GM12864 (cell line): Measurements from ENCODE around the gene ADAM8.

Experiments
- DNase-seq: peaks from one replicate; pipeline ENCODE4 v3.0.0-alpha.2; 2011; ENCODE audit warnings: low read depth
- H3K4me3 ChIP-seq: 2 replicates; pipeline ENCODE4 v1.5.1; 2011; ENCODE audit warnings: mild to moderate bottlenecking, low read depth, low read length, control low read depth
- TF ChIP-seq, protein P1 (sequence below): IDR thresholded peaks from 2 replicates; pipeline ENCODE4 v1.5.1; 2011; ENCODE audit warnings: low read depth, mild to moderate bottlenecking, moderate library complexity, low read length, control low read depth, inconsistent platforms; ENCODE audit errors: missing control alignments

The ADAM8 gene

DNA sequence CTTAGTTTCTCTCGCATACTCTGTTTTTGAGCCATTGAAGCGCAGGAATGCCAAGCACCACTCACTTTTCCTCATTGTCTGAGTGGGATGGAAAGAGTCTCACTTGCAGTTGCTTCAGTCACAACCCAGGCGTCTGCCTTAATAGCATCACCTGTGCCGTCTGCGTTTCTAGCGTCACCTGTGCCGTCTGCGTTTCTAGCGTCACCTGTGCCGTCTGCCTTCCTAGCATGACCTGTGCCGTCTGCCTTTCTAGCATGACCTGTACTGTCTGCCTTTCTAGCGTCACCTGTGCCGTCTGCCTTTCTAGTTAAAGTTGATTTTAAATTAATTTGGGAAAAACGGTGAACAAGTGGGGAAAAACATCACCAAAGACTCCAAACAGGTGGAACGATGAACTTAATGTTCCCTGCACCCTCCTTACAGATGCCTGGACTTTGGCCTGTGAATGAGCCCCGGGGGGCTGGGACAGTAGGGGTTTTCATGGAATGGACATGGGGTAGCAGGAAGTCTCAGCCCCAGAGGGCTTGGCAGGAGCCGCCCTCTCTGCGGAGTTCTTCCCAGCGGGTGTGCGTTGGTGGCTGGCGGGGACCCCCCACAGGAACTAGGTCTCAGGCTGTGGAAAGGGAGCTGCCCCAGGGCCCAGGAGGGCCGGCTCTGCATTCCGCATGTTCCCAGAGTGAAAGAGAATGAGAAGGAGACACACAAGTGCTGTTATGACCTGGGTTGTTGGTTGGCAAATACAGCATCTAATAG lies 35.5 kb upstream of the ADAM8 start:
- DNase-seq: no peak
- TF ChIP-seq, protein P1, sequence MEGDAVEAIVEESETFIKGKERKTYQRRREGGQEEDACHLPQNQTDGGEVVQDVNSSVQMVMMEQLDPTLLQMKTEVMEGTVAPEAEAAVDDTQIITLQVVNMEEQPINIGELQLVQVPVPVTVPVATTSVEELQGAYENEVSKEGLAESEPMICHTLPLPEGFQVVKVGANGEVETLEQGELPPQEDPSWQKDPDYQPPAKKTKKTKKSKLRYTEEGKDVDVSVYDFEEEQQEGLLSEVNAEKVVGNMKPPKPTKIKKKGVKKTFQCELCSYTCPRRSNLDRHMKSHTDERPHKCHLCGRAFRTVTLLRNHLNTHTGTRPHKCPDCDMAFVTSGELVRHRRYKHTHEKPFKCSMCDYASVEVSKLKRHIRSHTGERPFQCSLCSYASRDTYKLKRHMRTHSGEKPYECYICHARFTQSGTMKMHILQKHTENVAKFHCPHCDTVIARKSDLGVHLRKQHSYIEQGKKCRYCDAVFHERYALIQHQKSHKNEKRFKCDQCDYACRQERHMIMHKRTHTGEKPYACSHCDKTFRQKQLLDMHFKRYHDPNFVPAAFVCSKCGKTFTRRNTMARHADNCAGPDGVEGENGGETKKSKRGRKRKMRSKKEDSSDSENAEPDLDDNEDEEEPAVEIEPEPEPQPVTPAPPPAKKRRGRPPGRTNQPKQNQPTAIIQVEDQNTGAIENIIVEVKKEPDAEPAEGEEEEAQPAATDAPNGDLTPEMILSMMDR: no peak
- H3K4me3 ChIP-seq: no peak overlapping the region

DNA sequence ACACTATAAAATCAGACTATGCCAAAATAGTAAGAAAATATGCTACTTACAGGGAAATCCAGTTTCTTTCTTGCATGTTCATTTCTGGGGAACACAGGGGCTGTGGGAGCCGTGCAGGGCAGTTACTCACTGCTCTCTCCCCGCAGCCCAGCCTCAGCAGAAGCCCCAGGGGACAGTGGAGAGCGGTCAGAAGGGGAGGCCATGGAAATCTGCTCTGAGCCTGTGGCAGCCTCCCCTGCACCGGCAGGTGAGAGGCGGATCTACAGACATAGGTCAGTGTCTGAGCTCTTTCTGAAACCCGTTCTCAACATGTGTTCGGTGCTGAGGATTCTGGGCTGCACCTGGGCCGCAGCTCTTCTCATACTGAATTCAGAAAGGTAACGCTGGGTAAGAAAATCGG lies 34.9 kb upstream of the ADAM8 start:
- DNase-seq: no peak
- TF ChIP-seq, protein P1: no peak
- H3K4me3 ChIP-seq: no peak overlapping the region

DNA sequence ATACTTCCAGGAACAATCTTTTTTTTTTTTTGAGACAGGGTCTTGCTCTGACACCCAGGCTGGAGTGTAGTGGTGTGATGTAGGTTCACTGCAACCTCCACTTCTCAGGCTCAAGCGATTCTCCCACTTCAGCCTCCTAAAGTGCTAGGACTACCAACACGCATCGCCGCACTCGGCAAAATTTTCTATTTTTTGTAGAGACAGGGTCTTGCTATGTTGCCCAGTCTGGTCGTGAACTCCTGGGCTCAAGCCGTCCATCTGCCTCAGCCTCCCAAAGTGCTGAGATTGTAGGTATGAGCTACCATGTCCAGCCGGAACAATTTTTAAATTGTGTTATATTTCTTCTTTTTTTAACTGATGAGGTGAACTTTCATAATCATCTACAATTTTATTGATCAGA lies 34.1 kb upstream of the ADAM8 start:
- DNase-seq: no peak
- TF ChIP-seq, protein P1: no peak
- no peak overlapping the region for H3K4me3 ChIP-seq

DNA sequence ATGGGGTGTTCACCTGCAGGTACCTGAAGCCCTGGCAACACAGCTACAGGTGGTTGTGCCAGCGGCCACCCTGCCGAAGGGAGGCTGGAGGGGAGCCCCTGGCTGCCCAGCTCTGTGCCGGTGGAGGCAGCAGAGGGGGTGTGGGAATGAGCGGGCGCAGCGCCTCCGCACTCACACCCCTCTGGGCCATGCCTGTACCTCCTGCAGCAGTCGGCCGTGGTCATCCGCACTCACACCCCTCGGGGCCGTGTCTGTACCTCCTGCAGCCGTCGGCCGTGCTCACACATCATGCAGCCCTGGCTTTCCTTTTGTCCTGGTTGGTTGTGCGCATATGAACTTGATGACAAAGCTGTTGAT lies 33.7 kb upstream of the ADAM8 start:
- H3K4me3 ChIP-seq: no peak overlapping the region
- no peak for DNase-seq
- TF ChIP-seq, protein P1: no peak

DNA sequence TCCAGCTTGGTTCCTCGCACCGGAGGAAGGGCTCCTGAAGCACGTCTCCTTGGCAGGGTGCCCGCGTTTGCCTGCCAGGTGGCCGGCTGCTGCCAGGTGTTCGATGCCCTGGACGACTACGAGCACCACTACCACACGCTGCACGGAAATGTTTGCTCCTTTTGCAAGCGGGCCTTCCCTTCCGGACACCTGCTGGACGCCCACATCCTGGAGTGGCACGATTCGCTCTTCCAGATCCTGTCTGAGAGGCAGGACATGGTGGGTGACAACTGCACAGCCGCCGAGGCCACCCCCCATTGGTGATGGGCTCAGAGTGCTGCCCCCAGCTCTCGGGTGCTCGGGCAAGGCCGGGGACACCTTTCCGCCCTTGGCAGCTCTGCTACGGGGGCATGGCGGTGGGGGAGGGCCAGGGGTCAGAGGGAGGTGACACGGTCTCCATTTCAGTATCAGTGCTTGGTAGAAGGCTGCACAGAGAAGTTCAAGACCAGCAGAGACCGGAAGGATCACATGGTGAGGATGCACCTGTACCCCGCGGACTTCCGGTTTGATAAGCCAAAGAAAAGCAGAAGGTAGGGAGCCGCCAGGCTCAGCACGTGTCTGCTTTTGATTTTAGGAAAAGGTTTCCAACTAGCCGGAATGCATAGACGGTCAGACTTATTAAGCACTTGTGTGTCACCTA lies 33.2 kb upstream of the ADAM8 start:
- TF ChIP-seq, protein P1: no peak
- no peak overlapping the region for H3K4me3 ChIP-seq
- no peak for DNase-seq

DNA sequence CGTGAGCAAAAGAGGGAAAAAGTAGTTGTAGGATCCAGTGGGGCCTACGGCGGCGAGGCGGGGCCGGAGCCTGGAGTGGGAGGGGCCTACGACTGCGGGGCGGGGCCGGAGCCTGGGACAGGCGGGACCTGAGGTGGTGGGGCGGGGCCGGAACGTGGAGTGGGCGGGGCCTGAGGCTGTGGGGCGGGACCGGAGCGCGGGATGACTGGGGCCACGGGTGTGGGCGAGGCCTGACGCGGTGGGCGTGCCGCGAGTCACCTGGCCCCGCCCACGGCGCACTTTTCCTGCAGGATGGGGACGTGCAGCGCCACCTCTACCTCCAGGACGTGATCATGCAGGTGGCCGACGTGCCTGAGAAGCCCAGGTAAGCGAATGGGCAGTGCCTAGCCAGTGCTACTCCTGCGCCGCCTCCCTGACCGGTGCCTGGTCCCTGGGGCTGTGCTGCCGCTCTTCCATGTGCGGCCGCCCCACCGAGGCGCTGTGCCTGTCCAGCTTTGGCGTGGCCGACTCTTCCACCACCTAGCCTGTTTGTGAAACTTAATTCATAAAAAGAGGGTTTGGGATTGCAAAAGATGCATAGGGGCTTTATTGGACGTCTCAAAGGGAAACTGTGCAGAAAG lies 32.5 kb upstream of the ADAM8 start:
- H3K4me3 ChIP-seq: peak overlapping the region; percentile 80
- TF ChIP-seq, protein P1: no peak
- DNase-seq: peak; percentile 45
